HG03196 (cell line): ENCODE data around the gene BICRAL.
"Not testable (repeated sequence)": the region's sequence is repeated elsewhere in the genome, so short reads cannot be mapped to it uniquely, and the experiment has no call there.

Source experiments
- ATAC-seq: cut with Tn5 transposase; IDR thresholded peaks from one replicate; pipeline ENCODE4 v1.9.1; 2021; ENCODE audit not compliant: unreplicated experiment

The BICRAL gene

GRCh38 chr6:42831237-42831636 lies 49.4 kb downstream of the BICRAL start:
- no peak for ATAC-seq

GRCh38 chr6:42834056-42834455 lies 52.2 kb downstream of the BICRAL start:
- ATAC-seq, result no peak

GRCh38 chr6:42841844-42842584 lies 60.2 kb downstream of the BICRAL start:
- no peak for ATAC-seq

- ATAC-seq, result no peak
Measured at GRCh38 chr6:42845327-42845694, 63.5 kb downstream of the BICRAL start.

GRCh38 chr6:42846505-42846904 lies 64.7 kb downstream of the BICRAL start:
- ATAC-seq, result no peak

- no peak for ATAC-seq
Measured at GRCh38 chr6:42848700-42849099, 66.8 kb downstream of the BICRAL start.

- ATAC-seq, result no peak
Measured at GRCh38 chr6:42851599-42851998, 69.7 kb downstream of the BICRAL start.

GRCh38 chr6:42860036-42860435 lies 78.2 kb downstream of the BICRAL start:
- ATAC-seq, result no peak

GRCh38 chr6:42860481-42860880 lies 78.6 kb downstream of the BICRAL start:
- ATAC-seq, result no peak

- no peak for ATAC-seq
Measured at GRCh38 chr6:42864602-42865001, 82.8 kb downstream of the BICRAL start.

GRCh38 chr6:42870145-42870936 lies 88.5 kb downstream of the BICRAL start:
- no peak for ATAC-seq

GRCh38 chr6:42871711-42872110 lies 89.9 kb downstream of the BICRAL start:
- ATAC-seq, result no peak

GRCh38 chr6:42873313-42873712 lies 91.5 kb downstream of the BICRAL start:
- no peak for ATAC-seq

- no peak for ATAC-seq
Measured at GRCh38 chr6:42877695-42878094, 95.8 kb downstream of the BICRAL start.

GRCh38 chr6:42879372-42880239 lies 97.8 kb downstream of the BICRAL start, which contains the start of gene RPL7L1:
Gene RPL7L1, plus strand, starts transcription at chr6:42879616. Its CDS starts 295 bp downstream, at chr6:42879911.
- ATAC-seq, result peak; percentile 86

GRCh38 chr6:42880240-42880817 lies 98.5 kb downstream of the BICRAL start:
- not testable (repeated sequence) for ATAC-seq

GRCh38 chr6:42880871-42881270 lies 99.0 kb downstream of the BICRAL start:
- not testable (repeated sequence) for ATAC-seq

- ATAC-seq, result no peak
Measured at GRCh38 chr6:42885702-42886101, 103.8 kb downstream of the BICRAL start.

GRCh38 chr6:42888201-42888600 lies 106.3 kb downstream of the BICRAL start:
- ATAC-seq, result not testable (repeated sequence)

- ATAC-seq, result no peak
Measured at GRCh38 chr6:42889815-42890214, 108.0 kb downstream of the BICRAL start.
